Endodermal cell (in vitro differentiated cells): ENCODE measurements around the gene PIBF1. TPM values are rescaled to one million over a fixed set of nuclear protein-coding genes. Genes with fewer than 3 reads are reported as not detected.

Source experiments
- DNase-seq: peaks from one replicate; pipeline ENCODE4 v3.0.0-alpha.2; 2017
- H3K27ac ChIP-seq: 2 replicates; pipeline ENCODE4 v1.5.1; 2013; ENCODE audit warnings: mild to moderate bottlenecking, low read depth, low read length, moderate library complexity
- H3K27me3 ChIP-seq: 2 replicates; pipeline ENCODE4 v1.6.1; 2013; ENCODE audit warnings: mild to moderate bottlenecking, low read length, moderate library complexity; ENCODE audit not compliant: insufficient read depth, control insufficient read depth, poor library complexity, severe bottlenecking
- H3K36me3 ChIP-seq: 2 replicates; pipeline ENCODE4 v1.7.0; 2013; ENCODE audit warnings: mild to moderate bottlenecking, low read length, moderate library complexity; ENCODE audit not compliant: control insufficient read depth, insufficient read depth
- H3K4me1 ChIP-seq: one replicate; pipeline ENCODE4 v1.7.0; 2013; ENCODE audit warnings: low read length; ENCODE audit not compliant: control insufficient read depth, insufficient read depth
- H3K4me3 ChIP-seq: 2 replicates; pipeline ENCODE4 v1.5.1; 2013; ENCODE audit warnings: mild to moderate bottlenecking, low read length, moderate library complexity
- H3K9ac ChIP-seq: 2 replicates; pipeline ENCODE4 v1.6.1; 2013; ENCODE audit warnings: mild to moderate bottlenecking, low read length, moderate library complexity; ENCODE audit not compliant: poor library complexity, severe bottlenecking; ENCODE audit errors: extremely low read depth
- H3K9me3 ChIP-seq: 2 replicates; pipeline ENCODE4 v1.6.1; 2013; ENCODE audit warnings: mild to moderate bottlenecking, low read length, moderate library complexity; ENCODE audit not compliant: control insufficient read depth
- H3K27ac Mint-ChIP-seq: 2 replicates; pipeline ENCODE4 v1.8.0; 2020; ENCODE audit warnings: mixed read lengths
- H3K27me3 Mint-ChIP-seq: 2 replicates; pipeline ENCODE4 v1.8.0; 2021; ENCODE audit warnings: mild to moderate bottlenecking, mixed read lengths; ENCODE audit not compliant: insufficient read depth
- H3K36me3 Mint-ChIP-seq: 2 replicates; pipeline ENCODE4 v1.8.0; 2020; ENCODE audit warnings: low read depth, mixed read lengths
- H3K4me1 Mint-ChIP-seq: 2 replicates; pipeline ENCODE4 v1.8.0; 2020; ENCODE audit warnings: mixed read lengths
- H3K4me3 Mint-ChIP-seq: 2 replicates; pipeline ENCODE4 v1.8.0; 2020; ENCODE audit warnings: mild to moderate bottlenecking, moderate library complexity, mixed read lengths
- H3K9me3 Mint-ChIP-seq: 2 replicates; pipeline ENCODE4 v1.8.0; 2020; ENCODE audit warnings: mild to moderate bottlenecking, mixed read lengths
- CTCF ChIP-seq: fragments of 200-600 bp; sonication (generic); conservative IDR thresholded peaks from 2 replicates; pipeline ENCODE4 v1.5.0; 2021; ENCODE audit warnings: antibody characterized with exemption, mild to moderate bottlenecking
- WGBS, 2 experiments: methylation state at CpG; one replicate each; pipeline versions ENCODE4 v1.1.5 to v1.1.7; 2013; ENCODE audit warnings: missing lambda C conversion rate in 2 of 2, mixed read lengths in 1 of 2; ENCODE audit not compliant: insufficient coverage in 1 of 2, insufficient read length in 1 of 2; 5-methylcytosine and 5-hydroxymethylcytosine counted together
- total RNA-seq, 2 donors: library from RNA; stranded (reverse); fragmentation: NEBNext Ultra II Directional in 1 of 2; extraction: Animal tissue kit (Norgen Biotek cat#: 25700) in 1 of 2; gene quantifications; 2 replicates in 1 of 2; 3 replicates in 1 of 2; pipeline ENCODE4 v1.2.1, GENCODE V29; 2021

Gene PIBF1
- total RNA-seq, 2 donors from 2014 or later, result 25.6 to 35.2 TPM

- no peak for DNase-seq
- no peaks in the 10 kb centered on the region for H3K9me3 ChIP-seq
- H3K27ac ChIP-seq, result no peak overlapping the region
- peak overlapping the region; percentile 48 for H3K9ac ChIP-seq
- H3K4me1 Mint-ChIP-seq, result peaks cover 36% of the 10 kb centered on the region
- H3K27ac Mint-ChIP-seq, result no peak overlapping the region
- H3K36me3 ChIP-seq, result peaks cover 17% of the 10 kb centered on the region
- 47 to 68% methylated on average over 4 to 6 of the region's 6 CpGs for WGBS, 2 experiments
- H3K4me3 ChIP-seq, result peak overlapping the region; percentile 92
- TF ChIP-seq CTCF, result no peak
- H3K36me3 Mint-ChIP-seq, result peaks cover 11% of the 10 kb centered on the region
- H3K4me1 ChIP-seq, result peaks cover 7% of the 10 kb centered on the region
- H3K27me3 ChIP-seq, result peaks cover 13% of the 10 kb centered on the region
- H3K27me3 Mint-ChIP-seq, result peaks cover 33% of the 10 kb centered on the region
- H3K9me3 Mint-ChIP-seq, result no peaks in the 10 kb centered on the region
- peak overlapping the region; percentile 93 for H3K4me3 Mint-ChIP-seq
These were observed 276.1 kb downstream of the PIBF1 start for GRCh38 chr13:73058064-73058313.

DNA sequence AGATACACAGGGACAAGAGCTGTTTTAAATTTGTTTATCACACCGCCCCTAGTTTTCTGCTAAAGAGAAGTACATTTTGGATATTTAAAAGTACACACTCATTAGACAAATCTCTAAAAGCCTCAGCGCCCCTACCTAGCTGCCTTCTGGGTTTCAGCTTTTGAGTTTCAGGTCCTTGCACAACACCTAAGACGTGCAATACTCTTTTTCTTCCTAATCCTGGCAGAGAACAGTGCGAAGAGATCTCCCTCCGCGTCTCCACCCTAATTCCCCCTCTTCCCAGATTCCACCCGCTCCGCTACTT, 276.5 kb downstream of the PIBF1 start:
- Histone ChIP-seq H3K27ac (no peak overlapping the region), H3K4me1 (peaks cover 7% of the 10 kb centered on the region), H3K9ac (peak overlapping the region; percentile 48), H3K36me3 (peaks cover 21% of the 10 kb centered on the region), H3K4me3 (peak overlapping the region; percentile 92), H3K9me3 (no peaks in the 10 kb centered on the region), H3K27me3 (peaks cover 13% of the 10 kb centered on the region)
- H3K27me3 Mint-ChIP-seq, result peaks cover 33% of the 10 kb centered on the region
- H3K9me3 Mint-ChIP-seq, result no peaks in the 10 kb centered on the region
- H3K36me3 Mint-ChIP-seq, result peaks cover 14% of the 10 kb centered on the region
- 4% methylated on average over 8 of the region's 8 CpGs; no CpG with 5 or more reads in 1 of the 2 experiments for WGBS, 2 experiments
- TF ChIP-seq CTCF, result no peak
- H3K27ac Mint-ChIP-seq, result peak overlapping the region; percentile 87
- H3K4me1 Mint-ChIP-seq, result peaks cover 40% of the 10 kb centered on the region
- no peak for DNase-seq
- H3K4me3 Mint-ChIP-seq, result peak overlapping the region; percentile 93

- Histone ChIP-seq H3K36me3 (peaks cover 26% of the 10 kb centered on the region), H3K4me3 (peak within 1 kb of the TSS; percentile 98), H3K9me3 (no peaks in the 10 kb centered on the region), H3K4me1 (peaks cover 7% of the 10 kb centered on the region), H3K9ac (peak within 1 kb of the TSS; percentile 81), H3K27me3 (peaks cover 13% of the 10 kb centered on the region), H3K27ac (no peak within 1 kb of the TSS)
- Mint-ChIP-seq H3K4me1 (peaks cover 45% of the 10 kb centered on the region), H3K27ac (peak within 1 kb of the TSS; percentile 87), H3K27me3 (peaks cover 33% of the 10 kb centered on the region), H3K36me3 (peaks cover 19% of the 10 kb centered on the region), H3K4me3 (peak within 1 kb of the TSS; percentile 93), H3K9me3 (no peaks in the 10 kb centered on the region)
- peak; percentile 99 for DNase-seq
- WGBS, 2 experiments, result 0% methylated on average over 18 to 91 of the region's 93 CpGs
- TF ChIP-seq CTCF, result no peak
These were observed 277.0 kb downstream of the PIBF1 start, which contains the start of gene KLF5 for GRCh38 chr13:73058736-73059459. Gene KLF5 (plus strand): TSS chr13:73059005. CDS start chr13:73059328, 323 bp downstream.
